K562 (cell line): ENCODE results near the gene FRMPD4. TPM values are rescaled to one million over a fixed set of nuclear protein-coding genes. Genes with fewer than 3 reads are reported as not detected.

Experiments used
- ATAC-seq: fragments of 200-7000 bp; cut with Tn5 transposase; 3 replicates; pipeline ENCODE4 v1.9.1; 2020; ENCODE audit warnings: moderate library complexity
- BruUV-seq: library from RNA; stranded (reverse); fragments of 400-500 nt; replicated peaks from 2 replicates; lab custom pipeline; 2021; lab: Mats Ljungman, UMichigan
- CTCF ChIA-PET: fragments of 300-600 bp; formaldehyde crosslinking; extraction: SDS; loops from one replicate; lab custom pipeline; 2021; ENCODE audit warnings: low intra/inter-chr PET ratio; lab: Yijun Ruan, JAX
- POLR2A ChIA-PET: fragments of 300-600, 350-650 bp; sonication (Branson Sonifier 250); formaldehyde crosslinking; extraction: SDS; loops from one replicate; lab custom pipeline; 2021; ENCODE audit warnings: antibody characterized with exemption, inconsistent platforms; lab: Yijun Ruan, JAX
- DNase-seq, 4 experiments: peaks; one replicate each; pipeline versions ENCODE4 v3.0.0 to v3.0.0-alpha.2; 2011 to 2018; ENCODE audit warnings: low spot score in 3 of 4, mixed read lengths in 3 of 4; ENCODE audit errors: extremely low read depth in 1 of 4
- FAIRE-seq: peaks from 2 replicates; lab custom pipeline; 2011; peaks lifted over from hg19 to GRCh38; lab: Jason Lieb, UNC
- H2AFZ ChIP-seq: 2 replicates; pipeline ENCODE4 v1.6.0; 2011; ENCODE audit warnings: low read depth, low read length, control low read depth, inconsistent platforms
- H3K27ac ChIP-seq: fragments of 200-600 bp; 3 replicates; pipeline ENCODE4 v1.8.0; 2011; ENCODE audit warnings: low read depth, mild to moderate bottlenecking, control low read depth, inconsistent platforms, low read length, moderate library complexity, mixed read lengths; ENCODE audit errors: extremely low read depth
- H3K27me3 ChIP-seq, 2 experiments: fragments of 300-600 bp in 1 of 2; 2 replicates in 1 of 2; 3 replicates in 1 of 2; pipeline versions ENCODE4 v1.6.0 to v1.8.0; 2011; ENCODE audit warnings: inconsistent platforms in 2 of 2, low read length in 2 of 2, mild to moderate bottlenecking in 1 of 2, mixed read lengths in 1 of 2, moderate library complexity in 1 of 2; ENCODE audit not compliant: control insufficient read depth in 2 of 2, insufficient read depth in 2 of 2
- H3K36me3 ChIP-seq: fragments of 300-600 bp; 3 replicates; pipeline ENCODE4 v1.8.0; 2011; ENCODE audit warnings: mild to moderate bottlenecking, low read length, inconsistent platforms; ENCODE audit not compliant: control insufficient read depth, insufficient read depth
- H3K4me1 ChIP-seq, 2 experiments: fragments of 200-600 bp in 1 of 2; replicated peaks in 1 of 2; 2 replicates in 1 of 2; 3 replicates in 1 of 2; pipeline versions ENCODE4 v1.5.1 to v1.8.0; 2011; ENCODE audit warnings: inconsistent platforms in 2 of 2, low read length in 2 of 2, mild to moderate bottlenecking in 1 of 2, mixed read lengths in 1 of 2, moderate library complexity in 1 of 2; ENCODE audit not compliant: control insufficient read depth in 2 of 2, insufficient read depth in 2 of 2
- H3K4me2 ChIP-seq: 2 replicates; pipeline ENCODE4 v1.6.1; 2011; ENCODE audit warnings: low read length, control low read depth, inconsistent platforms, mixed read lengths; ENCODE audit not compliant: insufficient read depth
- H3K4me3 ChIP-seq: fragments of 200-600 bp; sonication (generic), shearing (Covaris generic); 2 replicates; pipeline ENCODE4 v1.5.1; 2016; ENCODE audit warnings: control low read depth, inconsistent platforms
- H3K79me2 ChIP-seq: fragments of 200-600 bp; 3 replicates; pipeline ENCODE4 v1.8.0; 2011; ENCODE audit warnings: low read length, inconsistent platforms; ENCODE audit not compliant: control insufficient read depth, insufficient read depth
- H3K9ac ChIP-seq, 2 experiments: 2 replicates each; pipeline versions ENCODE4 v1.6.0 to v1.6.1; 2011; ENCODE audit warnings: low read depth in 2 of 2, low read length in 2 of 2, control low read depth in 1 of 2, inconsistent platforms in 1 of 2, mild to moderate bottlenecking in 1 of 2, mixed read lengths in 1 of 2; ENCODE audit not compliant: insufficient read depth in 1 of 2
- H3K9me1 ChIP-seq: one replicate; pipeline ENCODE4 v1.6.0; 2011; ENCODE audit warnings: inconsistent platforms, mild to moderate bottlenecking, low read length, moderate library complexity; ENCODE audit not compliant: control insufficient read depth, insufficient read depth
- H3K9me3 ChIP-seq: replicated peaks from 2 replicates; pipeline ENCODE4 v1.5.1; 2011; ENCODE audit warnings: low read depth, low read length, inconsistent platforms; ENCODE audit not compliant: control insufficient read depth, insufficient read depth
- H4K20me1 ChIP-seq: replicated peaks from 2 replicates; pipeline ENCODE4 v1.6.1; 2011; ENCODE audit warnings: low read length, inconsistent platforms, mixed read lengths; ENCODE audit not compliant: control insufficient read depth, insufficient read depth
- ARHGAP35 ChIP-seq: fragments of 450-650 bp; IDR thresholded peaks from 2 replicates; pipeline ENCODE4 v1.6.1; 2018; ENCODE audit not compliant: partially characterized antibody
- CBFA2T2 ChIP-seq: fragments of 450-650 bp; conservative IDR thresholded peaks from 2 replicates; pipeline ENCODE4 v1.6.1; 2017; ENCODE audit warnings: mild to moderate bottlenecking
- CREB3L1 ChIP-seq: fragments of 450-650 bp; IDR thresholded peaks from 2 replicates; pipeline ENCODE4 v1.6.1; 2014; ENCODE audit warnings: low read depth, mild to moderate bottlenecking, moderate library complexity, borderline replicate concordance
- HCFC1 ChIP-seq: IDR thresholded peaks from 2 replicates; pipeline ENCODE4 v1.6.1; 2012; ENCODE audit warnings: low read depth, low read length, improper control_type of control experiment
- HDAC1 ChIP-seq, 2 experiments: fragments of 450-650 bp; IDR thresholded peaks; 2 replicates each; pipeline ENCODE4 v1.6.1; 2016 to 2017; ENCODE audit warnings: inconsistent platforms in 1 of 2, mild to moderate bottlenecking in 1 of 2, moderate library complexity in 1 of 2
- ZFP91 ChIP-seq: sonication (generic); formaldehyde crosslinking; IDR thresholded peaks from 2 replicates; pipeline ENCODE4 v1.8.0; 2022; ENCODE audit warnings: mild to moderate bottlenecking, missing genetic modification reagents
- ZNF398 ChIP-seq: fragments of 250-450 bp; sonication (Bioruptor Pico); IDR thresholded peaks from 2 replicates; pipeline ENCODE4 v1.8.0; 2021; ENCODE audit warnings: moderate library complexity, mild to moderate bottlenecking, inconsistent platforms
- WGBS: fragments of 100-300 bp; shearing (Covaris generic); methylation state at CpG from one replicate; pipeline ENCODE4 v1.1.6; 2016; ENCODE audit warnings: low coverage, mixed read lengths; ENCODE audit not compliant: insufficient coverage; ENCODE audit errors: missing lambda C conversion rate; 5-methylcytosine and 5-hydroxymethylcytosine counted together
- in situ Hi-C: fragments of 300-500 bp; cut with MboI; formaldehyde crosslinking; loops from 4 replicates; pipeline ENCODE4 v1.15.0; 2018; ENCODE audit warnings: inconsistent platforms, mixed read lengths
- intact Hi-C: fragments of 100-400 bp; cut with micrococcal nuclease; formaldehyde crosslinking; loops from 2 replicates; pipeline ENCODE4 v1.14.2; 2022
- polyA plus RNA-seq, 8 experiments: library from polyadenylated mRNA; depleted of rRNA in 4 of 8; stranded (reverse) in 5 of 8; unstranded in 3 of 8; fragments of >200 nt; fragmentation: Nextera tagmentation in 2 of 8; fragmentation: Illumina TruSeq in 1 of 8; extraction: Ambion mirVana in 2 of 8; extraction: Trizol in 1 of 8; gene quantifications; 2 replicates each; pipeline versions ENCODE4 v1.2.1 to v1.2.3, GENCODE V29; 2011 to 2014; ENCODE audit warnings: inconsistent platforms in 1 of 8, missing spikeins in 1 of 8
- total RNA-seq, 7 experiments: library from RNA; depleted of rRNA in 6 of 7; stranded (reverse); fragments of >200 nt in 6 of 7; fragmentation: Illumina TruSeq in 2 of 7; extraction: Trizol in 2 of 7; gene quantifications; 2 replicates each; pipeline versions ENCODE4 v1.2.1 to v1.2.3, GENCODE V29; 2011 to 2021; ENCODE audit warnings: low replicate concordance in 1 of 7

FRMPD4 gene
- total and polyA plus RNA-seq, 9 of the 15 experiments (the other 6 are each of a cell fraction or from before 2014, with no cell fraction given) = not detected

- no peak for TF ChIP-seq ZNF398 (CRISPR knock-in tag)
- TF ChIP-seq CREB3L1 = no peak
- no peak for TF ChIP-seq ARHGAP35
- no peak for TF ChIP-seq ZFP91 (CRISPR knock-in tag)
- TF ChIP-seq HCFC1 = no peak
Observed at GRCh38 chrX:12374286-12374685, 236.0 kb downstream of the FRMPD4 start (continued).

GRCh38 chrX:12378253-12378652 is 240.0 kb downstream of the FRMPD4 start:
- H3K9me1 ChIP-seq = no peaks in the 10 kb centered on the region
- no peak overlapping the region for H3K27ac ChIP-seq
- H3K9me3 ChIP-seq = no peaks in the 10 kb centered on the region
- no peaks in the 10 kb centered on the region for H3K4me1 ChIP-seq
- BruUV-seq = no TSS peak
- H3K4me3 ChIP-seq = no peak overlapping the region
- DNase-seq = no peak
- CTCF ChIA-PET = no interaction called here
- H3K4me2 ChIP-seq = no peak overlapping the region
- intact Hi-C loops = no loop called here
- no peaks in the 10 kb centered on the region for H3K79me2 ChIP-seq
- POLR2A ChIA-PET = interaction anchor here (0.6 kb wide), 1 partner anchor 578 kb away, joined by 3 read pairs; no protein-coding TSS in a partner anchor
- H3K27me3 ChIP-seq = no peaks in the 10 kb centered on the region
- WGBS = 1% methylated on average over 7 of the region's 7 CpGs
- FAIRE-seq = no peak
- no peak overlapping the region for H2AFZ ChIP-seq
- TF ChIP-seq HDAC1 (IDR thresholded peaks at IDR 0.05) (no peak), CBFA2T2 (no peak)
- H4K20me1 ChIP-seq = no peaks in the 10 kb centered on the region
- no peak for ATAC-seq
- H3K9ac ChIP-seq = no peak overlapping the region
- no peaks in the 10 kb centered on the region for H3K36me3 ChIP-seq
- in situ Hi-C loops = no loop called here
